ENCODE results near the gene OVAAL. TPM values are rescaled to one million over a fixed set of nuclear protein-coding genes. Genes with fewer than 3 reads are reported as not detected.
A peak's percentile ranks its signal among the peaks of the same experiment; 100 is the strongest.

The OVAAL gene
- total RNA-seq, 2 donors from 2014 or later: not detected

DNA sequence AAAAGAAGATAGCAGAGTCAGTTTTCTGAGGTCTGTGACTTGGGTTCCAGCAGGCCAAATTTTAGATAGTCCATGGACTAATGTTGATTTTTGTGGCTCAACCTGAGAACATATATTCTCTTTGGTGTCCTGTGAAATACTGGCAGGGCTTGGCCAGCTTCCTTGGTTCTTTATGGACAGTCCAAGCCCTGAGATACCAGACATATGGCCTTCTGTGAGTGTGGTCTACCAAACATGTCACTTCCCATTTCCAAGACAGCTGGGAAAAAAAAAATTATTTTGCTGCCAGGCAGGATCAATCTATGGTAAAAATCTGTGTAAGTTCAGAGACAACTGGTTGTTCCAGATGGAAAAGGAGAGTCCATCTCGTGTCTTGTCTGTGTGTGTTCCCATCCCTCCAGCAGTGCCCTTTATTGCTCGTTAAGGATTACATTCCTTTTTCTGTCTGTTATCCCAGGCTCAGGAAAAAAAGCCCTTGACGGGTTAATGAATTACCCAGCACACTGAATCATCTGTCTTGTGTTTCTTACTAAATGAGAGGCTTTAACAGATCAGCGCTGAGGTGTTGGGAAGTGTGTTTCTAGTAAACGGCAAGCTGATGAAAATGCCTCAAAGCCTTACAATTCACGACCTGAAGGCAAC lies 39.7 kb downstream of the OVAAL start:
- WGBS, 2 experiments (ENCODE audit: insufficient coverage in 1 of 2, insufficient read length in 1 of 2): 53 to 64% methylated on average over 4 to 6 of the region's 6 CpGs
- Histone ChIP-seq H3K9ac (ENCODE audit: extremely low read depth, low read length, poor library complexity, severe bottlenecking) (no peak overlapping the region), H3K36me3 (ENCODE audit: control insufficient read depth, insufficient read depth, low read length) (no peaks in the 10 kb centered on the region), H3K27ac (ENCODE audit: low read depth, low read length) (no peak overlapping the region), H3K4me3 (ENCODE audit: low read length) (peak overlapping the region; percentile 34), H3K4me1 (ENCODE audit: control insufficient read depth, insufficient read depth, low read length) (peaks cover 10% of the 10 kb centered on the region), H3K9me3 (ENCODE audit: control insufficient read depth, low read length) (no peaks in the 10 kb centered on the region), H3K27me3 (ENCODE audit: control insufficient read depth, insufficient read depth, low read length, poor library complexity, severe bottlenecking) (peaks cover 19% of the 10 kb centered on the region)
- peak overlapping the region; percentile 13 for H3K4me3 Mint-ChIP-seq
- H3K27me3 Mint-ChIP-seq (ENCODE audit: insufficient read depth): peaks cover 21% of the 10 kb centered on the region
- peaks cover 16% of the 10 kb centered on the region for H3K4me1 Mint-ChIP-seq
- H3K9me3 Mint-ChIP-seq: no peaks in the 10 kb centered on the region
- DNase-seq: peak; percentile 55
- peak overlapping the region; percentile 69 for H3K27ac Mint-ChIP-seq
- TF ChIP-seq, protein P1, sequence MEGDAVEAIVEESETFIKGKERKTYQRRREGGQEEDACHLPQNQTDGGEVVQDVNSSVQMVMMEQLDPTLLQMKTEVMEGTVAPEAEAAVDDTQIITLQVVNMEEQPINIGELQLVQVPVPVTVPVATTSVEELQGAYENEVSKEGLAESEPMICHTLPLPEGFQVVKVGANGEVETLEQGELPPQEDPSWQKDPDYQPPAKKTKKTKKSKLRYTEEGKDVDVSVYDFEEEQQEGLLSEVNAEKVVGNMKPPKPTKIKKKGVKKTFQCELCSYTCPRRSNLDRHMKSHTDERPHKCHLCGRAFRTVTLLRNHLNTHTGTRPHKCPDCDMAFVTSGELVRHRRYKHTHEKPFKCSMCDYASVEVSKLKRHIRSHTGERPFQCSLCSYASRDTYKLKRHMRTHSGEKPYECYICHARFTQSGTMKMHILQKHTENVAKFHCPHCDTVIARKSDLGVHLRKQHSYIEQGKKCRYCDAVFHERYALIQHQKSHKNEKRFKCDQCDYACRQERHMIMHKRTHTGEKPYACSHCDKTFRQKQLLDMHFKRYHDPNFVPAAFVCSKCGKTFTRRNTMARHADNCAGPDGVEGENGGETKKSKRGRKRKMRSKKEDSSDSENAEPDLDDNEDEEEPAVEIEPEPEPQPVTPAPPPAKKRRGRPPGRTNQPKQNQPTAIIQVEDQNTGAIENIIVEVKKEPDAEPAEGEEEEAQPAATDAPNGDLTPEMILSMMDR (conservative IDR thresholded peaks at IDR 0.05): no peak
- no peaks in the 10 kb centered on the region for H3K36me3 Mint-ChIP-seq (ENCODE audit: low read depth)

DNA sequence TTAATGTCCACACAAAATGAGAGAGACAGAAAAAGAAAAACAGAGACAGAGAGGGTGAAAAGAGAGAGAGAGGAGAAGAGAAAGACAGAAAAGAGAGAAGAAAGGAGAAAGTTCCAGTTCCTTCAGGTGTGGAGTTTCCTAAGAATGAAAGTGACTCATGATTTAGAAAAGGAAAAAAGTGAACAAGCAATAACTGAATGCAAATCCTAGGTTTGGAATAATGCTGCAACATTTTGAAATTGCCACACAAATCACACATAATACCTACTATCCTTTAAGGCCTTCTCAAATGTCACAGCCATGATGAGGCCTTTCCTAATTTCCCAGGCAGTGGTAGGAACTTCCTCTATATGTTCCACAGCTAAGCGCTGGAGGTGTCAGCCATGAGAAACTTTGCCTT lies 41.6 kb downstream of the OVAAL start:
- TF ChIP-seq, protein P1 (conservative IDR thresholded peaks at IDR 0.05): no peak
- Histone ChIP-seq H3K27ac (ENCODE audit: low read depth, low read length) (no peak overlapping the region), H3K9ac (ENCODE audit: extremely low read depth, low read length, poor library complexity, severe bottlenecking) (no peak overlapping the region), H3K36me3 (ENCODE audit: control insufficient read depth, insufficient read depth, low read length) (no peaks in the 10 kb centered on the region), H3K4me3 (ENCODE audit: low read length) (no peak overlapping the region), H3K9me3 (ENCODE audit: control insufficient read depth, low read length) (no peaks in the 10 kb centered on the region), H3K27me3 (ENCODE audit: control insufficient read depth, insufficient read depth, low read length, poor library complexity, severe bottlenecking) (peaks cover 14% of the 10 kb centered on the region), H3K4me1 (ENCODE audit: control insufficient read depth, insufficient read depth, low read length) (peaks cover 7% of the 10 kb centered on the region)
- Mint-ChIP-seq H3K27ac (no peak overlapping the region), H3K4me1 (peaks cover 16% of the 10 kb centered on the region), H3K9me3 (no peaks in the 10 kb centered on the region), H3K4me3 (no peak overlapping the region), H3K36me3 (ENCODE audit: low read depth) (no peaks in the 10 kb centered on the region), H3K27me3 (ENCODE audit: insufficient read depth) (peaks cover 19% of the 10 kb centered on the region)
- DNase-seq: no peak
- WGBS, 2 experiments (ENCODE audit: insufficient coverage in 1 of 2, insufficient read length in 1 of 2): 97 to 100% methylated on average over 1 of the region's 1 CpG

DNA sequence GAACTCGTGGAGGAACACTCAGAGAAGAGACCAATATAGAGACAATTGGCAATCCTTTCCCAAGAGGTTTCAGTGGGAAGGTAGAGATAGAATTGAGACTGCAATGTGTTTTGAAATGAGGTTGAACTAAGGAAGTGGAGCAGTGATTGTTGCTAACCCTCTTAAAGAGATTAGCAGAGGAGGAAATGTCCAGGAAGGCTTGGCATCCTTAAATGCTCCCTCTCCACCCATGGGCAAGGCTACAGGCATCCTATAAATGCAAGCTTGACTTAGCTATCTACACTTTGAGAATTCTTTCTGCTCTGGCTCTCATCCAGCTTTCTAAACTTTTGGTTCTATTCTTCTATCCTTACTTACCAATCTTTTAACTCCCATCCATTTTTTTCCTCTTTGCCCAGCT lies 42.7 kb downstream of the OVAAL start:
- no peak overlapping the region for H3K27ac ChIP-seq (ENCODE audit: low read depth, low read length)
- Mint-ChIP-seq H3K4me1 (peaks cover 18% of the 10 kb centered on the region), H3K27me3 (ENCODE audit: insufficient read depth) (peaks cover 18% of the 10 kb centered on the region), H3K9me3 (no peaks in the 10 kb centered on the region), H3K36me3 (ENCODE audit: low read depth) (no peaks in the 10 kb centered on the region), H3K27ac (no peak overlapping the region), H3K4me3 (no peak overlapping the region)
- H3K4me1 ChIP-seq (ENCODE audit: control insufficient read depth, insufficient read depth, low read length): peaks cover 6% of the 10 kb centered on the region
- no peaks in the 10 kb centered on the region for H3K36me3 ChIP-seq (ENCODE audit: control insufficient read depth, insufficient read depth, low read length)
- no peaks in the 10 kb centered on the region for H3K9me3 ChIP-seq (ENCODE audit: control insufficient read depth, low read length)
- TF ChIP-seq, protein P1 (conservative IDR thresholded peaks at IDR 0.05): no peak
- no peak for DNase-seq
- WGBS, 2 experiments (ENCODE audit: insufficient coverage in 1 of 2, insufficient read length in 1 of 2): 93 to 100% methylated on average over 1 of the region's 1 CpG
- H3K4me3 ChIP-seq (ENCODE audit: low read length): no peak overlapping the region
- no peak overlapping the region for H3K9ac ChIP-seq (ENCODE audit: extremely low read depth, low read length, poor library complexity, severe bottlenecking)
- peaks cover 9% of the 10 kb centered on the region for H3K27me3 ChIP-seq (ENCODE audit: control insufficient read depth, insufficient read depth, low read length, poor library complexity, severe bottlenecking)
